ENCODE results near the gene SETD3.
"Not testable (repeated sequence)": the region's sequence is repeated elsewhere in the genome, so short reads cannot be mapped to it uniquely, and the experiment has no call there.

Gene SETD3

GRCh38 chr14:99354166-99354875 lies 126.3 kb downstream of the SETD3 start:
- no peak for DNase-seq

- no peak for DNase-seq
Observed at GRCh38 chr14:99352688-99353280, 127.9 kb downstream of the SETD3 start.

- DNase-seq: no peak
Observed at GRCh38 chr14:99351166-99352007, 129.3 kb downstream of the SETD3 start.

GRCh38 chr14:99350751-99351150 lies 129.9 kb downstream of the SETD3 start:
- DNase-seq: no peak

GRCh38 chr14:99349721-99350495 lies 130.8 kb downstream of the SETD3 start:
- no peak for DNase-seq

GRCh38 chr14:99348816-99349614 lies 131.6 kb downstream of the SETD3 start:
- DNase-seq: no peak

GRCh38 chr14:99348231-99348630 lies 132.4 kb downstream of the SETD3 start:
- not testable (repeated sequence) for DNase-seq

All from activated effector memory CD4-positive, alpha-beta T cell treated with Interleukin-2 at 50 U/mL for 16 hours (primary cell).